ENCODE results near the gene TET2.
A peak's percentile ranks its signal among the peaks of the same experiment; 100 is the strongest.

Gene TET2

DNA sequence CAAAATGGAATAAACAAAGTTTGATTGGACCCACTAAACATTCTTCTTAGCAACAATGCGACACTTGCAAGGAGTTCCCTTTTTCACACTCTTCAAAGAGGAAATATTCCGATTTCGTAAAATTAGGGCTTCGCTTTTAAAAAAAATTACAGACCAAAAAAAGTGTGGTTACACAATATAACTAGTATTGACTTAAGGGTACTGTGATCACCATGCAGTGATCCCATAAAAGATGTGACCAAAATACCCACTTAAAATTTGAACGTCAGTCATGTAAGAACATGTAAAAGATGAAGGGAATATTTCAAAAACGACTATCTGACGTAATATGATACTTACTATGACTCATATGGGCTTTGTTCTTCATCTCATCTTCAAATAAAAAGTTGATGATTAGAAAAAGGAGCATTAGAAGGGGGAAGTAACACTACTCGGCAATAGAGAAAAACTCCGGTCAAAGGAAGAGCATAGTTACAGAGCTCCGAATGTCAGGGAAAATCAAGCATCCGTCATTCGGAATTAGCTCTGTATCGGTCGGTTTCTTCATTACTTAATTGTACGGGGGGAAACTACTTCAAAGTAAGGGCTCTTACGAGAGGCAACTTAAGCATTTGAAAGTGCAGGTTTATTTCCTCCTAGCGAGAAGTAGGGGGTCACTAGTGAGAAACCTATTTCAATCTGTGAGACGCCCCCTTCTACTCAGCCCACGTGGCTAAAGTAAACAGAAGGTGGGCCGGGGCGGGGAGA, 1.3 kb upstream of the TET2 start:
- DNase-seq: no peak

DNA sequence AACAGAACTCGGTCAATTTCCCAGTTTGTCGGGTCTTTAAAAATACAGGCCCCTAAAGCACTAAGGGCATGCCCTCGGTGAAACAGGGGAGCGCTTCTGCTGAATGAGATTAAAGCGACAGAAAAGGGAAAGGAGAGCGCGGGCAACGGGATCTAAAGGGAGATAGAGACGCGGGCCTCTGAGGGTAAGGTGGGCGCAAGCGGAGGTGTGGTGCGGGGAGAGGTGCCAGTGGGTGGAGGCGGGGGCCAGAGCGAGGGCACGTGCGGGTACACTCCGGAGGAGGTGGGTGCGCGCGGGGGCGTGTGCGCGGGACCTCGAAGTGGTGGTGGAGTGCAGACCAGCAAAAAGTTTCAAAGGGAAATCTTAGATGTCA, 787 bp upstream of the TET2 start:
- DNase-seq: no peak

DNA sequence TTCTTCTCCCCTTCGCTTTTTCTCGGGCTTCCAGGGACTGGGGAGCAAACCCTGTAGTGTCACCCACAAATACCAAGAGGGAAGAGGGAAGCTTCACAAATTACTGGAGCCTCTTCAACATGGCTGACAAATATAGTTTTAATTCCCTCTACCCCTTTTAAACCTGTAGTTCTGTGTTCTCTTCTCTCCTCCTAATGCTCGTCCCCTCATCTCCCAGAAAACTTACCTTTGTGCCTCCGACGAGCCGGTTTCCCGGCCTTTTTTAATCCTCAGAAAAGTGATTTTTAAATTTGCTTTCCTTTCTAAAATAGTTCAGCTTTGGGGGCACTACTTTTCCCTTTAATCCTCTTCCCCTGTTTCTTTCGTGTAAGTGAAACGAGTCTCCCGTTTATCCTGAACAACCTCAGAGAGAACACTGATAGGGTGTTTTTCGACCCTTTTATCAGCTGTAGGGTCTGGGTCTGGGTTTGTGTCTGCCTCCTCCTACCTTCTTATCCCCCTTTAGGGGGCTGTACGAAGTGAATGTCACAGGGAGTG, 408 bp downstream of the TET2 start:
- no peak for DNase-seq

DNA sequence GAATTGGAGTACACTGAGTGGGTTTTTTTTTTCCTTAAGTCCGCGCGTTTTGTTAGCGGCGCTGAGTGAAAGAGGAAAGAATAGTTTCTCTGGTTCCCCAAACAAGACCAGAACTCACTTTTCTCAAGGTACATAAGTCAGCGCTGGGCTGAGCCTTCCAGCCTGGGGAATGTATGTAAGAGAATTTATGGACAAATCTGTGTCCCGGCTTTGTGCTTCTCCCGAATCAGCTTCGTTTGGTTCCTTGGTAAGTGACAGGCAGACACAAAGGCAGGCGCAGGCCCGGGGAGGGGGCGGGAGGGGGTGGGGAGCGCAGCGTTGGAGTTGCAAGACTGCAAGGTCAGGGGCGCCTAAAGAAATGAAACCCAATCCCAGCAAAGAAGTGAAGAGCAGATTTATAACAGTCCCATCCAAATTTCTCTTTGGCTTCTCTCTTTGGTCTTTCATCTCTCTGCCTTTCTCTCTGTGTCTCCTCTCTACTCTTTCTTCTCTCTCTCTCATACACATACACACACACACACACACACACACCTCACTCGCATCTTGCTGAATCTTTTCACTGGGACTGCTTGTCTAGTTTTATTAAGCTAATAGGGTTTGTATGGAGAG, 981 bp downstream of the TET2 start:
- peak; percentile 31 for DNase-seq

DNA sequence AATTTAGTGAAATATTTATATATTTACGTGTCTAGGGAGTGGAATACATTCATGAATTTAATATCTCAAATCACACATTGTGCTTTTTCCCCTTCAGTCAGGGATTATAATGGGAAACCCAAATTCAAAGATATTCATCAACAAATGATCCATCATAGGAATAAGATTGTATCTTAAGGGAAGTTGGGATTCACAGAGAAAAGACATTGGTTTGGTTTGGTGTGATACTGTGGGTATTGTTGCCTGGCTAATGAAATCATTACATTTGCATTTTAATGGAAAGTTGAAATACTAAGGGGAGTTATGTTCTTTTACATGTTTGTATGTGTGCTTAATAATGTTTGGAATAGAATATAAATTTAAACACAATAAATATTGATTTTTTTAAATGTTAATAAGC, 1.7 kb downstream of the TET2 start:
- no peak for DNase-seq

DNA sequence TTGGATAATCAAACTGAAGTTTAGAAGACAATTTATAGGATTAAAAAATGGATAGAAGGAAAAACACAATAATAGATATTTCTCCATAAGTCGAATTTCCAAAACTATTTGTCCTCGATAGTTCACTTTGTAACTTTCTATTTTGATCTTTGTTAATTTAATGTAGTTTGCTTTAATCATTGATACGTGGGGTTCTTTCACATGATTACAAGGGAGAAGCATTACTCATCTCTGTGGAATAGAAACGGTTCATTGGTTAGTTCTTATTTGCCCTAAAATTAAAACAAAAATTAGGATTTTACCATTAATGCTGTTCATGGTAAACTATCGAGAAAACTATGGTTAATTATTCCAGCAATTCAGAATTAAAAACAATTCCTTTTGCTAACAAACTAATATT, 2.1 kb downstream of the TET2 start:
- no peak for DNase-seq

DNA sequence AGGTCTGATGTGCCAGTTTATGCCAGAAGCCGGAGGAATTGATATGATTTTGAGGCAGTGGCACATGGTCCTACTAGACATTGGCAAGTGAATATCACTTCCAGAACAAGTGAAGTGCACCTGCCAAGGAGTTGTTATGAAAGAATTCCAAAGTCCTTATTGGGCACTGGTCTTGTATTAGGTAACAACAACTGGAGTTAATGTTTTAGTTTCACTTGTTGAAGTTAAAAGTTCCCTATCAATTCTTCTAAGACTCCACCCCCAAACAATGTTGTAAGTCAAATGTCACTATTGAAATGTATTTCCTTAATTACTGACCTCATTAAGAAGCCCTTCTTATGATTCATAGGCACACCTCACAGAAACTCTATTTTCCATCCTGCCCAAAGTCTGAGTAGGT, 3.1 kb downstream of the TET2 start:
- DNase-seq: no peak

DNA sequence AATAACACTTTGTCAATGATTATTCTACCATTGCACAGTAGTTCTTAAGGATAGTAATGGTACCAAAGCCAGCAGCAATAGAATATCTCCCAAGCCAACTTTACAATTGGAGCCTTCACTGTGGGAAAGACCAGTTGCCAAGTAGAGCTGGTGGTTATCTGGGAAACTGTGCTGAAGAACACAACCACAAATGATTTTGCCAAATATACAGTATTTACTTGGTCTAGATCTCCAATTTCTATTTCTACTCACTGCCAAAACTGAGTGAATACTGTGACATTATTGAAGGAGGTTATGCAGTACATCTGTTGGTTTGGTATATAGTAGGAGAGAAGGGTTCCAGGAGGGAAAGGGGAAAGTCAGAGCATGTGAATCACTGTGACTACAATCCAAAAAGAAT, 3.8 kb downstream of the TET2 start:
- no peak for DNase-seq

DNA sequence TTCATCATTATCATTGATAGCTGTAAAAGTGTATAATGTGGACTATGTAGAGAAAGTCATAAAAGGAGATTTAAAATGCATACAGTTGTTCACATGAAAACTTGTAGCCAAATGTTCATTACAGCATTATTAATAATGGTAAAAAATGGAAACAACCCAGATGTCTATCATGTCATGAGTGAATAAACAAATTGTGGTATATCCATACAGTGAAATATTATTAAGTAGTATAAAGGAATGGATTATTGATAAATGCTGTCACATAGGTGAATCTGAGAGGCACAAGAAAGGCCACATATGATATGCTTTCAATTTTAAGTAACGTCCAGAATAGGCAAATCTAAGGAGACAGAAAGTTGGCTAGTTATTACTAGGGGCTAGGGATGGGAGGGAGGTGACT, 7.1 kb downstream of the TET2 start:
- DNase-seq: no peak

DNA sequence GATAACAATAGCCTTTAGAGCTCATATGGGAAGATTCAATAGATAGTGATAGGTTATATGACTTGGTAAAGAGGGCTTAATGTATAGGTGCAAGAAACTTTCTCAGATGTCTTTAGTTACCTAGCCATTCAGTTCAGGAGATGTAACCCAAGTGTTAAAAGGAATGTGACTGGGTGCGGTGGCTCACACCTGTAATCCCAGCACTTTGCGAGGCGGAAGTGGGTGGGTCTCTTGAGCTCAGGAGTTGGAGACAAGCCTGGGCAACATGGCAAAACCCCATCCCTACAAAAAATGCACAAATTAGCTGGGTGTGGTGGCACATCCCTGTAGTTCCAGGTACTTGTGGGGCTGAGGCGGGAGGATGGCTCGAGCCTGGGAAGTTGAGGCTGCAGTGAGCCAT, 7.9 kb downstream of the TET2 start:
- DNase-seq: no peak

DNA sequence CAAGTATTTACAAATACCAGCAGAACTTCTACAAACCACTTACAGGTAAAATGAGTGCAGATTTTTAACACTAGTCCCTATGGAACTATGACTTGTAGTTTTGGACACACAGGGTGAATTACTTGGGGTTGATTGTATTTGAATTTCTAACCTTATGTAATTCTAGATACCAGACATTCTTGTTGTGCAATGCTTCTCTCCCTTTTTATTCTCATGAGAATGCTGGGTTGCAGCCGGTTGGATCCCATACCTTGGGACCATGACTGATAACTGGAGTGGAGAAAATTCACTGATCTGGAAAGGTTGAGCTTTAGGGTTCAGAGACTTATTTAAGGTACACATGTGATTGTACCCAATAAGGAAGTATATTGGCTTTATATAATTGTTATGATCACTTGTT, 8.8 kb downstream of the TET2 start:
- DNase-seq: no peak

DNA sequence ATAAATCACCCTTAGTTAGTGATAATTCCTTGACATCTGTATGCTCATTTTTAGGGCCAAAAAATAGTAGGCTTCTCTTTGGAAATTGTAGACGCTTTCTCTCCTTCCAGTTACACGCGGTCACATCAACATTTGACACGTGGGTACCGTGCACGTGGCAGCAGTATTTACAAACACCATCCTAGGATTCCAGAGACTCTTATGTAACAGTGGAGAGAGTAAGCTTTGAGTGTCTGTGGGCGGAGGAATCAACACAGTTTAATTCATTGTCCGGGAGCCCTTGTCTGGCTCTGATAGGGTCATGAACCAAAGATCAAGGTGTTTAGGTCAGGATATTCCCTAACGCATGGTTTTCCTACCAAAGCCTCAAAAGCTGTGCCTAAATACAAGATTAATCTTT, 12.2 kb downstream of the TET2 start:
- no peak for DNase-seq

DNA sequence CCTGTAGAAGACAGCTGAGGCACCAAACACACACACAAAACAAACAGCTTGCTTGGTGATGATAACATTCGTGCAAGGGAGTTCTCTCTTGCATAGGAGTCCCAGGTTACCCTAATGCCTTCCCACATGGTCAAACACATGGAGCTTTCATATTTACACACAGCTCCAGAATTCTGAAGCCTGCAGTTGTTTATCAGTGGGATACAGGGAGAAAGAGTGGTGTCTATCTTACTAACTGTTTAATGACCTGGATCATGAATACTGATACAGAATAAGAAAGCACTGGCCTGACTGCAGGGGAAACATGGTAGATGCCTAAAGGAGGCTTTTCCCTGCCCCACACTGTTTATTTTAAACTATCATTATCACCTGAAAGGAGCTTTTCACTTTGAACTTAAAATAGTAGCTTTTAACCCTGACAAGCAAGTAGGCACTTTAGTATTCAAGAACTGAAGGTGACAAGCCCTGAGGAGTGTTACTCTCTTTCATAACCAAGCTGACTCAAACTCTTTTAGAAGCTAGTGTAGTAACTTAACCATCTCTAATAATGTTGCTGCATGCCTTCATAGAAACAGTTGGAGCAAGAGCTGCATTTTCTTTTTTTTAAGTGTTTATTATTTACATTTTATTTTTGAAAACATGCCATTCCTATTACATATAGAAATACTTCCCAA, 15.6 kb downstream of the TET2 start:
- no peak for DNase-seq

DNA sequence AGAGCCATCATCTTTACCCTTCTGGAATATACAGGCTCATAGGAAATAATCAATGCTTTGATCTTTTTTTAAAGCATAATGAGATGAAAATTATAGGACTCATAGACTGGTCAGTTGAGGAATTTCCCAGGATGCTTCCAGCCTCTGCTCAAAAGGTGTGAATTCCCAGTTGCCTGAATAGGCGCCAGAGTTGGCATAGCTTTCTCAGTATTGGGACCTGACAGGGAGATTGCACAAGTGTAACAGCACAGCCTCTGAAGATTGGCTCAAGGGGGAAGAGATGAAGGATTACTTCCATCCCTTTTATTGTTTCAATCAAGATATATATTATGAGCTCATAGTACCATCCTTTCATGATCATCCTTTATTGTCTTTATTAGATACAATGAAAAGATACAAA, 17.9 kb downstream of the TET2 start:
- no peak for DNase-seq

DNA sequence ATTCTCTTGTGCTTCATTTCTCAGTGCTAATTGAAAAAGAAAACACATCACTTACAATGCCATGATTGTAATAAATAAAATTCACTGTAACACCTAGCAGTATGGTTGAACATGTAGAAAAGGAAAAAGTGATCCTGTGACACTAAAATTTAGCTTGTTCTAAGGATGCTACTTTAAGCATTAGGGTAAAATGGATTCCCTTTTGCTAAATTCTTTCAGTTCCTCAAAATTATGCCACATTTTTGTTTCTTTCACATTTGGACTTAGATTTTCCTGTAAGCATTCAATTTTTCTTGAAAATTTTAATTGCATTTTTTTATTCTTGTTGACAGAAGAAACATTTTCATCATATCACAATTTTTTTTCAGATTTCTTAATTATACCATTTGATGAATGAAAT, 19.4 kb downstream of the TET2 start:
- no peak for DNase-seq

DNA sequence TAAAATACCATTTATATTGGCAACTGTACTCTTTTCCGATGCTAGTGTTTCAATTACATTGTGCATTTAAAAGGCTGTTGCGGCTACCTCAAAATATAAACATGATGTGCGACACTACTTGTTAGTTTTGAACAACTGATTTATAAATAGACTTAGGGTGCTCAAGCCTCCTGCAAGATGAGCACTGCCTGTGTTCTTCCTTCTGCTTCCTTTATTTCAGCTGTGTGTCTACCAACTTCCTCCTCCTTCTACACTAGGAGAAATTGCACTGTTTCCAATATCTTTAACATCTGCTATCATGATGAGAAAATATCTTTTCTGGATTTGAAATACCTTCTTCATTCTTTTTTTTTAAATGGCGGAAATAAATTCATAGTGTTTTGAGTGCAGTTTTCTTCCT, 24.0 kb downstream of the TET2 start:
- no peak for DNase-seq

DNA sequence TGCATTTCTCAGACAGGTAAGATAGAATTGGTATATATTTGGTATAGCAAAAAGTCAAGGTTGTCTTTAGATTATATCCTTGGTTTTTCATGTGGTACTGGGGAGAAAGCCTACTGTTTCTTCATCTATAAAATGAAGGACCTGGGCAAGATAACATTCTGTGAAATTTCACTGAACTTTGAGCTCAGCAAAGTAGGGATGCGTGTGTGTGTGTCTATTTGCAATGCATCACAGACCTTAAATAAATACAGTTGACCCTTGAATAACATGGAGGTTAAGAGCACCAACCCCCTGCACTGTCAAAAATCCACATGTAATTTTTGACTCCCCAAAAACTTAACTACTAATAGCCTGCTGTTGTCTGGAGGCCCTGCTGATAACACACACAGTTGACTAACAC, 25.2 kb downstream of the TET2 start:
- no peak for DNase-seq

DNA sequence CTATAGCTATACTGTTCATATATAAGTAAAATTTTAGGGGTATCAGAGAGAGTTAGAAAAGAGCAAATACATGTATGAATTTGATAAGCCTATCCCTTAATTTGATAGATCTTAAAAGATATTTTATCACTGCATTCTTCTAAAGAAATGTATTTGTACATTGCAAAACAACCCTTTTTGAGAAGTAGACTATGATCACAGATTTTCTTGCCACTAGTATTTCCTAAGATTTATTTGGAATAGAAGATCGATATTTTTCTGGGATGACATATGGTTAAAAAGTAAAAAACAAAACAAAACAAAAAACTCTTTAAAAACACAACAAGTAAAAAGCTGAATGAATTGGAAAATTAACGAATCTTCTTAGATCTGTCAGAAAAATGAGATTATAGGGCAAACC, 27.4 kb downstream of the TET2 start:
- no peak for DNase-seq

DNA sequence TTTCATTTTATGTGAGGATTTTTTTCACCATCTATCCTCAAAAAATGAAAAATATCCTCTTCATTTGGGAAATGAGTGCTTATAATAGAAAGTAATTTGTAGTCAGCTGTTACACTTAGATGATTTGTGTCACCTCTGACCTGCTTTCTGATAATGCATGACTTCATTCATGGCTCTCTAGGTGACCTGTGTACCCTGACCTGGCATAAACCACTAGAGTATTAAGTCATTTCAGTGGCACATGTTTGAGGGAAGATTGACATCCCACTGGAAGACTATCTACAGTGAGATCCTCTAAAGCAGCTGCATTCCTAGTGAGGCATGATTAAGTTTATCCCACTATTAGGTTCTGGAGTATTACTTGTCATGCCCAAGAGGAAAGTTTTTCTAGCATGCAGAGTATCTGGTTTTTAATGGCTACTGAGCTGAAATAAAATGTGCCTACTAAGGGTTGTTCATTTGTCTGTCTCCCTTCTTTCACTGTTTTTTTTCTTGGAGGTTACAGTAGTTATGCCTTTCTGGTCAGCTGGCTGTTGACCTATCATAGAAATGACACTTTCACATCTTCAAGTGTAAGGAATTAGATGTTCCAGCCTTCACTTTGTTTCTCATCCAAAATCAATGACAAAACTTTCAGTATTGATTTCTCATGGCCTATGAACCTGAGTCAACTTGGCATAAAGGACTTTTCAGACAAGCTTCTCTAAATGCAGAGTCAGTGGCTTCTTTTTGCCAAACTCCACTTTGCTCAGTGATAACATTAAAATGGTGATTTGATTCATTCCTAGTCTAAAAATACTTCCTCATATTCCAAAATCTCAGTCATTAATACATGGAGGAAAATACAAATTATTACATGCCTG, 33.1 kb downstream of the TET2 start:
- DNase-seq: no peak

DNA sequence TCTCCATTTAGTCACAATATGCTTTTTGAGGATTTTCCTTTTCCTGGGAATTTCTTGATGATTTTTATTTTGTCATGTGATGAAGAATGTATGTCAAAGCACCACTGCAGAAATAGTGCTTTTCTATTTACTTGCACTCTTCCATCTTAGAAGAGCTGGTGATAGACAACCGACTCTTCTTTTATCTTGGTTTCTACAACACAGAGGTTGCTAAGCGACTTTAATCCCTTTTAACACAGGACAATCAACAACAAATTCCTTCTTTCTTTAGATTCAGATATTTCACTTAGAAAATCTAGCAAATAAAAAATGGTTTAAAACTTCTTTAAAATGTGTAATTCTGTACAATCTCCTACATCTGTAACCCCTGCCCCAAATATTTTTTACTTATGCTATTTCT, 34.6 kb downstream of the TET2 start:
- no peak for DNase-seq

DNA sequence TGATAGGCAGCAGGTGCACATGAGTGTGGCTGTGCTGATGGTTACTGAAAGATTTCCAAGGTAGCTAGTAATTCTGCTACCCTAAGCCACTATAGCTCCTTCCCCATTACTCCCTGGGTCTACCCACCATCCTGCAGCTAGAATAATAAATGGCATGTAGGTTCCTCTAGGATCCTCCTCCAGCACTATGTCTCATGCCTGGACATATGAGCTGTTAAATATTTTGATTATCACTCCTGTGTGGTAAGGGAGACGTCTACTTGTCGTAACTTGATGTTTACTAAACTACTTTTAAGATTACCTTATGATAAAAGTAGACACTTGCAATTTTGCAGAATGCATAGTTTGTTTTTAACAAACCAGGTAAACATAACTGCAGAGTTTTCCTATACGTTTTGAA, 35.5 kb downstream of the TET2 start:
- no peak for DNase-seq

DNA sequence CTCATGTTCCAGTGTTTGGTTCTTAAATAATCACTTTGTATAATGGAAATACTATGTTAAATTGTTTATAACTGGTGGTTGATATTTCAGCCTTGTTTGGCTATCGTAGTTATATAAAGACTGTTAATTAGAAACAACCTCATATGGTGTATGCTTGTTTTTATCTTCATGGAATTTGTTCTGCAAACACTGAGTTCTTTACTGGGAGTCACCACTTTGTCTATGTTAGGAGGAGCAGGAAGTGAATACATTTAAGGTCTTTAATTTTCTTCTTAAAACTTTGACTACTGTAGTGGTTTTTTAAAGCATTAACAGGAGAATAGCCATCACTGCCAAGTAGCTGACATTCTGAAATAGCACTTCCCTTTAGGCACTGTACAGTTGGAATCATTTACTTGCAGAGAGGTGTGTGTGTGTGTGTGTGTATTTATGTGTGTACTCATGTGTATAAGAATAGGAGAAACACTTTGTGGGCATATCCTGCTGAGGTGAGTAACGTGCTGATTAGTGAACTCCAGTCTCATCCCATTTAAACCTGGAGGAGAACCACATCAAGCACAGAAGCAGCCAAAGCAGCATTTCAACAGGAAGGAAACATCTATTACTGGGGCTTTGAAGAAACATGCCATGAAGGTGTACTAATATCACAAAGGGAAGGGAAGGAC, 37.8 kb downstream of the TET2 start:
- no peak for DNase-seq

DNA sequence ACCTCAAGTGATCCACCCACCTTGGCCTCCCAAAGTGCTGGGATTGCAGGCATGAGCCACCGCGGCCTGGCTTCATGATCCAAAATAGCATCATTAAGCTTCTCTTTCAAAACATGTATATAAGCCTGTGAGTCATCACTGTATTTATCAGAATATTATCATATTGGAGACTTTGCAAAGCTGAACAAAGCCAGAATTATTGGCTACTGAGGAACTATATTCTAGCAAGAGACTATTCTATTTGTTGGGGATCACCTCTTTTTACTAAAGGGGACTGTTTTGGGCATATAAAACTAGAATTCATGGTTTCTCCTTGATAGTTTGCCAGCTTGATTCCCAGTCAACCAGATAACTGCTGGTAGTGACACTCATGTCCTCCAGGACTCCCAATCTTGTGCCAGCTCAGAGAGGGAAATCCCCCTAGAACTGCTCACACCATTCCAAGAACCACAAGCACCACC, 40.1 kb downstream of the TET2 start:
- DNase-seq: no peak

Data from NCI-H2107 (cell line).